GM06990 (cell line): ENCODE data around the gene NOL6.
"Not testable (repeated sequence)": the region's sequence is repeated elsewhere in the genome, so short reads cannot be mapped to it uniquely, and the experiment has no call there.

Experiments used
- DNase-seq: peaks from one replicate; pipeline ENCODE4 v3.0.0-alpha.2; 2011; ENCODE audit not compliant: insufficient read length; ENCODE audit errors: extremely low read depth
- H3K27me3 ChIP-seq: replicated peaks from 2 replicates; pipeline ENCODE4 v1.6.0; 2011; ENCODE audit warnings: low read length; ENCODE audit not compliant: control insufficient read depth, insufficient read depth
- H3K36me3 ChIP-seq: 2 replicates; pipeline ENCODE4 v1.5.1; 2011; ENCODE audit warnings: low read length; ENCODE audit not compliant: control insufficient read depth, insufficient read depth
- H3K4me3 ChIP-seq: replicated peaks from 2 replicates; pipeline ENCODE4 v1.5.1; 2011; ENCODE audit warnings: low read depth, mild to moderate bottlenecking, control low read depth, low read length
- TF ChIP-seq, protein P1 (sequence below): IDR thresholded peaks from 2 replicates; pipeline ENCODE4 v1.5.1; 2011; ENCODE audit warnings: low read length, control low read depth, mild to moderate bottlenecking, inconsistent platforms; ENCODE audit not compliant: insufficient read depth, poor library complexity, severe bottlenecking

NOL6 gene, protein sequence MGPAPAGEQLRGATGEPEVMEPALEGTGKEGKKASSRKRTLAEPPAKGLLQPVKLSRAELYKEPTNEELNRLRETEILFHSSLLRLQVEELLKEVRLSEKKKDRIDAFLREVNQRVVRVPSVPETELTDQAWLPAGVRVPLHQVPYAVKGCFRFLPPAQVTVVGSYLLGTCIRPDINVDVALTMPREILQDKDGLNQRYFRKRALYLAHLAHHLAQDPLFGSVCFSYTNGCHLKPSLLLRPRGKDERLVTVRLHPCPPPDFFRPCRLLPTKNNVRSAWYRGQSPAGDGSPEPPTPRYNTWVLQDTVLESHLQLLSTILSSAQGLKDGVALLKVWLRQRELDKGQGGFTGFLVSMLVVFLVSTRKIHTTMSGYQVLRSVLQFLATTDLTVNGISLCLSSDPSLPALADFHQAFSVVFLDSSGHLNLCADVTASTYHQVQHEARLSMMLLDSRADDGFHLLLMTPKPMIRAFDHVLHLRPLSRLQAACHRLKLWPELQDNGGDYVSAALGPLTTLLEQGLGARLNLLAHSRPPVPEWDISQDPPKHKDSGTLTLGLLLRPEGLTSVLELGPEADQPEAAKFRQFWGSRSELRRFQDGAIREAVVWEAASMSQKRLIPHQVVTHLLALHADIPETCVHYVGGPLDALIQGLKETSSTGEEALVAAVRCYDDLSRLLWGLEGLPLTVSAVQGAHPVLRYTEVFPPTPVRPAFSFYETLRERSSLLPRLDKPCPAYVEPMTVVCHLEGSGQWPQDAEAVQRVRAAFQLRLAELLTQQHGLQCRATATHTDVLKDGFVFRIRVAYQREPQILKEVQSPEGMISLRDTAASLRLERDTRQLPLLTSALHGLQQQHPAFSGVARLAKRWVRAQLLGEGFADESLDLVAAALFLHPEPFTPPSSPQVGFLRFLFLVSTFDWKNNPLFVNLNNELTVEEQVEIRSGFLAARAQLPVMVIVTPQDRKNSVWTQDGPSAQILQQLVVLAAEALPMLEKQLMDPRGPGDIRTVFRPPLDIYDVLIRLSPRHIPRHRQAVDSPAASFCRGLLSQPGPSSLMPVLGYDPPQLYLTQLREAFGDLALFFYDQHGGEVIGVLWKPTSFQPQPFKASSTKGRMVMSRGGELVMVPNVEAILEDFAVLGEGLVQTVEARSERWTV

DNA sequence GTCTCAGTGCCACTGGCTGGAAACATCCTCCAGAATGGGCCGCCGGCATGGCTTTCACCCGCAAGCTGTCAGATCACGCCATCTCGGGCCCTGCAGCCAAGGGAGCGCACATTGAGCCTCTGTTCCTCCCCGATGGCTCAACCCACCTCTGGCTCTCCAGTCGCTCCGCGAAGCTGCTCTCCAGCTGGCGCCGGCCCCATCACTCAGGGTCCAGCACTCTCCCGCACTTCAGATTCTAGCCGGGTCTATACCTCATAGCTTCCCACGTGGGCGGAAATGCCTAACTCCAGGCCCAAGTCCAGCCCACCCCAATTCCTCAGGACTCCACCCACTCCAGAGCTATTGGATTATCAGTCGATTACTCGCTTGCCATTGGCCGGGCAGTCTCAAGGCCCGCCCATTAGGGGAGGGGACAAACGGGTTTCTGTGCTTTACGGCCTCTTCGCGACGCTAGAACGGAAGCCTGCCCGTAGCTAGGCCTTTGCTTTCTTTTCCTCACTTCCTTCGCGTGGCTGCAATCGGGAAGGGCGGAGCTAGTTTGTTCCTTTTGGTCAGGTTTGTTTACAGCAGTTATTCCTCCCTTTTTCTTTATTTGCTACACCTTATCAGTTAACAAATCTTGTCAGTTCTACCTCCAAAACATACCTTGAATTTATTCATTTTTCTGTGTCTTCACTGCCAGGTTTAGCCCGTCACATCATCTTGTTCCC, at the start of gene NOL6:
Gene NOL6 (minus strand): TSS at position 282 of the 710 bp plus-strand sequence. CDS start 82 bp downstream, at position 200.
- TF ChIP-seq, protein P1, sequence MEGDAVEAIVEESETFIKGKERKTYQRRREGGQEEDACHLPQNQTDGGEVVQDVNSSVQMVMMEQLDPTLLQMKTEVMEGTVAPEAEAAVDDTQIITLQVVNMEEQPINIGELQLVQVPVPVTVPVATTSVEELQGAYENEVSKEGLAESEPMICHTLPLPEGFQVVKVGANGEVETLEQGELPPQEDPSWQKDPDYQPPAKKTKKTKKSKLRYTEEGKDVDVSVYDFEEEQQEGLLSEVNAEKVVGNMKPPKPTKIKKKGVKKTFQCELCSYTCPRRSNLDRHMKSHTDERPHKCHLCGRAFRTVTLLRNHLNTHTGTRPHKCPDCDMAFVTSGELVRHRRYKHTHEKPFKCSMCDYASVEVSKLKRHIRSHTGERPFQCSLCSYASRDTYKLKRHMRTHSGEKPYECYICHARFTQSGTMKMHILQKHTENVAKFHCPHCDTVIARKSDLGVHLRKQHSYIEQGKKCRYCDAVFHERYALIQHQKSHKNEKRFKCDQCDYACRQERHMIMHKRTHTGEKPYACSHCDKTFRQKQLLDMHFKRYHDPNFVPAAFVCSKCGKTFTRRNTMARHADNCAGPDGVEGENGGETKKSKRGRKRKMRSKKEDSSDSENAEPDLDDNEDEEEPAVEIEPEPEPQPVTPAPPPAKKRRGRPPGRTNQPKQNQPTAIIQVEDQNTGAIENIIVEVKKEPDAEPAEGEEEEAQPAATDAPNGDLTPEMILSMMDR: no peak
- no peaks in the 10 kb centered on the region for H3K27me3 ChIP-seq
- H3K4me3 ChIP-seq: peak within 1 kb of the TSS; percentile 86
- peak; percentile 95 for DNase-seq
- peaks cover 16% of the 10 kb centered on the region for H3K36me3 ChIP-seq

DNA sequence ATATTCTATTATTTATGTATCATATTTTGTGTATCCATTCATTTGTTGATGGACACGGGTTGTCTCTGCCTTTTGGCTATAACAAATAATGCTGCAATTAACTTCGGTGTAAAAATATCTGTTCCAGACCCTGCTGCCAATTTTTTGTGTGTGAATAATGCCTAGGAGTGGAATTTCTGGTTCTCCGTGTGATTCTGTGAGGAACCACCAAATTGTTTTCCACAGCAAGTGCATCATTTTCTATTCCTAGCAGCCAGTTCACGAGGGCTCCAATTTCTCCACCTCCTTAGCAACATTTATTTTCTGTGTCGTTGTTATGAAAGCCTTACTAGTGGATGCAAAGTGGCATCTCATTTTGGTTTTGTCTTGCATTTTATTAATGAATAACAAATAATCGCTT, 48.1 kb upstream of the NOL6 start:
- not testable (repeated sequence) for H3K27me3 ChIP-seq, H3K36me3 ChIP-seq, H3K4me3 ChIP-seq, DNase-seq

DNA sequence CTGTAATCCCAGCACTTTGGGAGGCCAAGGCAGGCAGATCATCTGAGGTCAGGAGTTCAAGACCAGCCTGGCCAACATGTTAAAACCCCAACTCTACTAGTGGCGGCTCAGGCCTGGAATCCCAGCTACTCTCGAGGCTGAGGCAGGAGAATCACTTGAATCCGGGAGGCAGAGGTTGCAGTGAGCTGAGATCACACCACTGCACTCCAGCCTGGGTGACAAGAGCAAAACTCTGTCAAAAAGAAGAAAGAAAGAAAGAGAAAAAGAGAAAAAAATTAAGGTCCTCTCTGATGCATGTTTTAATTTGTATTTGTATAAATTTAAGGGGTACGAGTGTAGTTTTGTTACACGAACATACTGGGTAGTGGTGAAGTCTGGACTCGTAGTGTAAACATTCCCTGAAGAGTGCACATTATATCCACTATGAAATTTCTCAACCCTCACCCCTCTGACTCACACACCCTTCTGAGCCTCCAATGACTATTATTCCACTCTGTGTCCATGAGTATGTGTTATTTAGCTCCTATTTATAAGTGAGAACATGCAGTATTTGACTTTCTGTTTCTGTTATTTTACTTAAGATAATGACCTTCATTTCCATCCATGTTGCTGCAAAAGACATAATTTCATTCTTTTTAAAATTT, 44.3 kb upstream of the NOL6 start:
- H3K4me3 ChIP-seq, DNase-seq, H3K36me3 ChIP-seq, H3K27me3 ChIP-seq: not testable (repeated sequence)

DNA sequence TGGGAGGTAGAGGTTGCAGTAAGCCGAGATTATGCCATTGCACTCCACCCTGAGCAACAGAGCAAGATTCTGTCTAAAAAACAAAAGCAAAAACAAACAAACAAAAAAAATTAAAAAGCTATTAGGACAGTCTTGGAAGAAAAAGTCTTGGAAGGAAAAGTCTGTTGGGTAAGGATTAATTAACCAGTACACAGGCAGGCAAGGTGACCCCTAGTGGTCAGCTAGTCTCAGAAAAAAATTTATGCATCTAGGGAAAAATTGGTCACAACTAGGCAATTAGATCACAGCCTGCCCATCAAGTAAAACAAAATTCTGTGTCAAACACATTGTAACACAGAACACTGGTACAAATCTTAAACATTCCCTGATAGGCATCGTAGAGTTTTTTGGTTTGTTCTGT, 43.6 kb upstream of the NOL6 start:
- Histone ChIP-seq H3K4me3 (no peak overlapping the region), H3K27me3 (no peaks in the 10 kb centered on the region), H3K36me3 (no peaks in the 10 kb centered on the region)
- no peak for DNase-seq
- TF ChIP-seq, protein P1: peak; percentile 60

DNA sequence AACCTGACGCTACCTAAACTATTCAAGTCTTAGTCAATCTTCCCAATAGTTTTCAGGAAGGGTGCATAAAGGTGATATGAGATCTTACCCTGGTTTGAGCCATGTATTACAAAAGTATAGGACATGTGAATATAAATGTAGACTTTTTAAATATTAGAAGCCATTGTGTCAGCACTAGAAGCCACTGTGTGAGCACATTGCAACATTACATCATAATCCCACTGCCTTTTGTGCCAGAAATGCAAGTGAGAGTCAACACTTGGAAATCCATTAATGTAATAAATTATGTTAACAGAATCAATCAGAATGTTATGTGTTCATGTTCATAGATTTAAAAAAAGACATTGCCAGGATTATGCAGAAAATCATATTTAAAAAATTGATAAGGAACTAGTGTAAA, 42.7 kb upstream of the NOL6 start:
- not testable (repeated sequence) for H3K27me3 ChIP-seq, H3K4me3 ChIP-seq, H3K36me3 ChIP-seq, DNase-seq

DNA sequence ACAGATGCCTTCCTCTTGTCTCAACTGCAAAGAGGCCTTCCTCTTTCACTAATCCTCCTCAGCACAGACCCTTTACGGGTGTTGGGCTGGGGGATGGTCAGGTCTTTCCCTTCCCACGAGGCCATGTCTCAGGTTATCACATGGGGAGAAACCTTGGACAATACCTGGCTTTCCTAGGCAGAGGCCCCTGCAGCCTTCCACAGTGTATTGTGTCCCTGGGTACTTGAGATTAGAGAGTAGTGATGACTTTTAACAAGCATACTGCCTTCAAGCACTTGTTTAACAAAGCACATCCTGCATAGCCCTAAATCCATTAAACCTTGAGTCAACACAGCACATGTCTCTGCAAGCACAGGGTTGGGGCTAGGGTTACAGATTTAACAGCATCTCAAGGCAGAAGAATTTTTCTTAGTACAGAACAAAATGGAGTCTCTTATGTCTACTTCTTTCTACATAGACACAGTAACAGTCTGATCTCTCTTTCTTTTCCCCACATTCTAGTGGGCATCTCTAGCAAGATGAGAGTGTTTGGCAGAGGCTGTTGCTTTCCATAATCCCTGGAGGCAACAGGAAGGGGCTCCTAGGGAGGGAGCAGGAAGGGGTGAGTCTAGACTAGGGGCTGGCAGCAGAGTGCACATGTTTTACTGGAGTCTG, 41.7 kb upstream of the NOL6 start:
- not testable (repeated sequence) for H3K4me3 ChIP-seq, H3K27me3 ChIP-seq, DNase-seq, H3K36me3 ChIP-seq

DNA sequence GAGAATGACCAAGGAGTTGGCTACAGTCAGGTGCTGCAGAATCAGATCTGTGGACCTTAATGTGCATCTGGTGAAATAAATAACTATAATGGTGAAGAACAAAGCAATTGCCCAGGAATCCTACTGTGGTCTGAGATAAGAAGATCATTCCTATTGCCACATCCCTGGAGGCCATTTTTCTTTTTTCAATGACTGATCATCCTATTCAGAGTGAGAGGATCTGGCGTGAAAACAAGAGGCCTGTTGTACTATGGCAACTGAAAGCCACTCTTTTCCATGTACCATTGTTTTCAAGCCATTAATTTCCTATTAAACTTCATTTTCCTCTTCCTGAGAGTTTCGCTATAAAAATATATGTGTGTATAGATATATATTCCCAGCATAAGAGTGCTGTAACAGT, 38.8 kb upstream of the NOL6 start:
- H3K36me3 ChIP-seq, H3K4me3 ChIP-seq, H3K27me3 ChIP-seq, DNase-seq: not testable (repeated sequence)

DNA sequence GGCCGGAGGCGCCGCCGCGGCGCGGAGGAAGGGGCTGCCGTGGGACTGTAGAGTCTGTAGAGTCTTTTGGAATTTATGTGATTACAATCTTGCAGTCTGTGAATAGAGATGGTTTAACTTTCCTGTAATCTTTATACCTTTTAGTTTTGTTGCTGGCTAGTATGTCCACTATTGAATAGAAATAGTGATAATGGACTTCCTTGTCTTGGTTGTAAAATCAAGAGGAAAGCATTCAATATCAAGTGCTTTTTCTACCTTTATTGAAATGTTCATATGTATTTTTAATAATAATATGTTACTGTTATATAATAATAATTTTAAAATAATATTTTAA, 37.4 kb upstream of the NOL6 start:
- peak overlapping the region; percentile 72 for H3K4me3 ChIP-seq
- not testable (repeated sequence) for H3K36me3 ChIP-seq, H3K27me3 ChIP-seq, DNase-seq
